Osteoblast (primary cell): Measurements from ENCODE around the gene C1RL. TPM values are rescaled to one million over a fixed set of nuclear protein-coding genes. Genes with fewer than 3 reads are reported as not detected.

ENCODE experiments used
- DNase-seq: peaks from one replicate; pipeline ENCODE4 v3.0.0; 2011; ENCODE audit warnings: low spot score, mixed read lengths; ENCODE audit not compliant: insufficient read length; ENCODE audit errors: missing footprints
- H2AFZ ChIP-seq: 2 replicates; pipeline ENCODE4 v1.6.0; 2011; ENCODE audit warnings: mild to moderate bottlenecking, low read length
- H3K27ac ChIP-seq: 2 replicates; pipeline ENCODE4 v1.5.1; 2011; ENCODE audit warnings: mild to moderate bottlenecking, low read depth, low read length, moderate library complexity
- H3K27me3 ChIP-seq: 2 replicates; pipeline ENCODE4 v1.6.0; 2012; ENCODE audit warnings: mild to moderate bottlenecking, control low read depth, inconsistent platforms, low read length, moderate library complexity; ENCODE audit not compliant: insufficient read depth
- H3K36me3 ChIP-seq: 2 replicates; pipeline ENCODE4 v1.5.1; 2011; ENCODE audit warnings: mild to moderate bottlenecking, low read length, control low read depth, moderate library complexity; ENCODE audit not compliant: insufficient read depth
- H3K4me1 ChIP-seq: 2 replicates; pipeline ENCODE4 v1.5.1; 2011; ENCODE audit warnings: mild to moderate bottlenecking, low read length, control low read depth, moderate library complexity; ENCODE audit not compliant: insufficient read depth
- H3K4me2 ChIP-seq: 2 replicates; pipeline ENCODE4 v1.6.0; 2011; ENCODE audit warnings: mild to moderate bottlenecking, low read length; ENCODE audit not compliant: insufficient read depth
- H3K4me3 ChIP-seq: fragments of 200-600 bp; sonication (generic); 3 replicates; pipeline ENCODE4 v1.5.1; 2012; ENCODE audit warnings: mild to moderate bottlenecking, low read length, inconsistent platforms; ENCODE audit not compliant: insufficient read depth
- H3K79me2 ChIP-seq: 2 replicates; pipeline ENCODE4 v1.6.0; 2012; ENCODE audit warnings: mild to moderate bottlenecking, low read length, control low read depth, inconsistent platforms; ENCODE audit not compliant: insufficient read depth
- H3K9me3 ChIP-seq: 2 replicates; pipeline ENCODE4 v1.5.1; 2011; ENCODE audit warnings: low read depth, low read length, control low read depth
- H4K20me1 ChIP-seq: 2 replicates; pipeline ENCODE4 v1.6.0; 2012; ENCODE audit warnings: mild to moderate bottlenecking, low read length, control low read depth; ENCODE audit not compliant: insufficient read depth
- total RNA-seq: library from RNA; depleted of rRNA; stranded (reverse); fragments of >200 nt; gene quantifications from 2 replicates; pipeline ENCODE4 v1.2.3, GENCODE V29; 2012
- TF ChIP-seq, protein P1 (sequence below): IDR thresholded peaks from 2 replicates; pipeline ENCODE4 v1.5.1; 2011; ENCODE audit warnings: mild to moderate bottlenecking, low read depth, low read length, moderate library complexity; ENCODE audit errors: extremely low read depth

The C1RL gene, protein sequence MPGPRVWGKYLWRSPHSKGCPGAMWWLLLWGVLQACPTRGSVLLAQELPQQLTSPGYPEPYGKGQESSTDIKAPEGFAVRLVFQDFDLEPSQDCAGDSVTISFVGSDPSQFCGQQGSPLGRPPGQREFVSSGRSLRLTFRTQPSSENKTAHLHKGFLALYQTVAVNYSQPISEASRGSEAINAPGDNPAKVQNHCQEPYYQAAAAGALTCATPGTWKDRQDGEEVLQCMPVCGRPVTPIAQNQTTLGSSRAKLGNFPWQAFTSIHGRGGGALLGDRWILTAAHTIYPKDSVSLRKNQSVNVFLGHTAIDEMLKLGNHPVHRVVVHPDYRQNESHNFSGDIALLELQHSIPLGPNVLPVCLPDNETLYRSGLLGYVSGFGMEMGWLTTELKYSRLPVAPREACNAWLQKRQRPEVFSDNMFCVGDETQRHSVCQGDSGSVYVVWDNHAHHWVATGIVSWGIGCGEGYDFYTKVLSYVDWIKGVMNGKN
- 63.7 and 67.5 TPM in 2 replicates for total RNA-seq

DNA sequence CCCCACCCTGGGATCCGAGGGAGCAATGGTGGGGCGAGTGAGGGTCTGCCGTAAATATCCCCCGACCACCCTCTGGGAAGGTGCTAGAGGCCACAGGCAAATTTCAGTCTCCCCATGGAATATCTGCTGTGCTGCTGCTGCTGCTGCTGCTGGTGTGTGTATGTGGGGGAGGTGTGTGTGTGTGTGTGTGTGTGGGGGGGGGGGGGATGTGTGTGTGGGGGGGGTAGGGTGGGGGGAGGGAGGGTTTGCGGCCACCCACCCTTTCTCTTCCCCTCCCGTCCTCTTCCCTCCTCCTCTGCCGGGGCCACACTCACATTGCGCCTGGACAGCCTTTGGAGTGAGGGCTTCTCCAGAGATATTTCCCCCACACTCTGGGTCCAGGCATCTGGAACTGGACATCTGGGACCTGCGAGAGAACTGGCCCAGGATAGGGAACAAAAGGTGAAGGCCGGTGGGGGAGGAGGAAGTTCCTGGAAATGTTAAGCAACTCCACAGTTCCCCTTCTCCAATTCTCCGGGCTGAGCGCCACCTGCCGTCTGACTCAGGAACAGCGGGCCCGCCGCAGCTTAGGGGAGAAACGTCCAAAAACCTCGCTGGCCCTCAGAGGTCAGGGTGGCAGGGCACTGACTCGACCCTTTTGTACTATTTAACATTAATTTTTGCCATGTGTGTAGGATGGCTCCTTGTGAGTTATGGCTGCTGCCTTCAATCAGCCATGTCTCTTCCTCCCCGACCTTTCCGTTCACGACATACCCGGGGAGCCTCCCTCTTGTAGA is at the start of gene C1RL:
Gene C1RL (minus strand): TSS at position 419 of the 776 bp plus-strand sequence. CDS start 34 bp downstream, at position 385.
- H3K79me2 ChIP-seq, result peaks cover 32% of the 10 kb centered on the region
- peak; percentile 87 for DNase-seq
- peaks cover 11% of the 10 kb centered on the region for H4K20me1 ChIP-seq
- H2AFZ ChIP-seq, result peak within 1 kb of the TSS; percentile 92
- no peaks in the 10 kb centered on the region for H3K9me3 ChIP-seq
- peaks cover 12% of the 10 kb centered on the region for H3K4me1 ChIP-seq
- H3K27ac ChIP-seq, result peak within 1 kb of the TSS; percentile 89
- peak within 1 kb of the TSS; percentile 87 for H3K4me3 ChIP-seq
- H3K27me3 ChIP-seq, result no peaks in the 10 kb centered on the region
- TF ChIP-seq, protein P1, sequence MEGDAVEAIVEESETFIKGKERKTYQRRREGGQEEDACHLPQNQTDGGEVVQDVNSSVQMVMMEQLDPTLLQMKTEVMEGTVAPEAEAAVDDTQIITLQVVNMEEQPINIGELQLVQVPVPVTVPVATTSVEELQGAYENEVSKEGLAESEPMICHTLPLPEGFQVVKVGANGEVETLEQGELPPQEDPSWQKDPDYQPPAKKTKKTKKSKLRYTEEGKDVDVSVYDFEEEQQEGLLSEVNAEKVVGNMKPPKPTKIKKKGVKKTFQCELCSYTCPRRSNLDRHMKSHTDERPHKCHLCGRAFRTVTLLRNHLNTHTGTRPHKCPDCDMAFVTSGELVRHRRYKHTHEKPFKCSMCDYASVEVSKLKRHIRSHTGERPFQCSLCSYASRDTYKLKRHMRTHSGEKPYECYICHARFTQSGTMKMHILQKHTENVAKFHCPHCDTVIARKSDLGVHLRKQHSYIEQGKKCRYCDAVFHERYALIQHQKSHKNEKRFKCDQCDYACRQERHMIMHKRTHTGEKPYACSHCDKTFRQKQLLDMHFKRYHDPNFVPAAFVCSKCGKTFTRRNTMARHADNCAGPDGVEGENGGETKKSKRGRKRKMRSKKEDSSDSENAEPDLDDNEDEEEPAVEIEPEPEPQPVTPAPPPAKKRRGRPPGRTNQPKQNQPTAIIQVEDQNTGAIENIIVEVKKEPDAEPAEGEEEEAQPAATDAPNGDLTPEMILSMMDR, result peak; percentile 97
- H3K36me3 ChIP-seq, result no peaks in the 10 kb centered on the region
- H3K4me2 ChIP-seq, result peak within 1 kb of the TSS; percentile 95

- no peaks in the 10 kb centered on the region for H3K9me3 ChIP-seq
Measured at GRCh38 chr12:7157391-7157790, 48.4 kb upstream of the C1RL start.

GRCh38 chr12:7156259-7157197 is 47.5 kb upstream of the C1RL start:
- no peak overlapping the region for H2AFZ ChIP-seq
- no peak overlapping the region for H3K27ac ChIP-seq
- peak; percentile 58 for DNase-seq

More at GRCh38 chr12:7157391-7157790, 48.4 kb upstream of the C1RL start:
- DNase-seq, result no peak
- TF ChIP-seq, protein P1, result no peak
- Histone ChIP-seq H3K4me2 (no peak overlapping the region), H3K36me3 (no peaks in the 10 kb centered on the region), H3K4me1 (no peaks in the 10 kb centered on the region), H3K79me2 (no peaks in the 10 kb centered on the region), H3K4me3 (no peak overlapping the region), H3K27me3 (peaks cover 3% of the 10 kb centered on the region), H4K20me1 (no peaks in the 10 kb centered on the region), H3K27ac (no peak overlapping the region), H2AFZ (no peak overlapping the region)

More at GRCh38 chr12:7156259-7157197, 47.5 kb upstream of the C1RL start:
- no peak overlapping the region for H3K4me3 ChIP-seq
- no peaks in the 10 kb centered on the region for H3K4me1 ChIP-seq
- H4K20me1 ChIP-seq, result no peaks in the 10 kb centered on the region
- no peak overlapping the region for H3K4me2 ChIP-seq
- TF ChIP-seq, protein P1, result no peak
- no peaks in the 10 kb centered on the region for H3K36me3 ChIP-seq
- no peaks in the 10 kb centered on the region for H3K79me2 ChIP-seq
- H3K27me3 ChIP-seq, result no peaks in the 10 kb centered on the region
- H3K9me3 ChIP-seq, result no peaks in the 10 kb centered on the region
